SK-N-SH (cell line): ENCODE data around the gene EMP2. TPM values are rescaled to one million over a fixed set of nuclear protein-coding genes. Genes with fewer than 3 reads are reported as not detected.

Experiments used
- CTCF ChIA-PET: fragments of 300-600, 350-600 bp; formaldehyde crosslinking; extraction: SDS; loops from one replicate; lab custom pipeline; 2021; lab: Yijun Ruan, JAX
- POLR2A ChIA-PET: fragments of 350-600 bp; sonication (Branson Sonifier 250); formaldehyde crosslinking; extraction: SDS; loops from one replicate; lab custom pipeline; 2020; ENCODE audit warnings: antibody characterized with exemption, inconsistent platforms; lab: Yijun Ruan, JAX
- DNase-seq: peaks from one replicate; pipeline ENCODE4 v3.0.0; 2012
- H2AFZ ChIP-seq: fragments of 200-600 bp; sonication (generic); 2 replicates; pipeline ENCODE4 v1.8.1; 2016; ENCODE audit warnings: antibody characterized with exemption, mild to moderate bottlenecking, low read depth
- H3F3A ChIP-seq: fragments of 200-600 bp; sonication (generic); replicated peaks from 2 replicates; pipeline ENCODE3; 2016; ENCODE audit warnings: antibody characterized with exemption, mild to moderate bottlenecking; ENCODE audit not compliant: insufficient read depth
- H3K27ac ChIP-seq, 2 experiments: fragments of 200-500 bp in 1 of 2; fragments of 200-600 bp in 1 of 2; sonication (Bioruptor generic) in 1 of 2; sonication (generic), shearing (Covaris generic) in 1 of 2; 2 replicates each; pipeline versions ENCODE4 v1.5.1 to v1.6.1; 2014 to 2016; ENCODE audit warnings: low read depth in 2 of 2, inconsistent platforms in 1 of 2, low read length in 1 of 2, mild to moderate bottlenecking in 1 of 2, mixed read lengths in 1 of 2
- H3K27me3 ChIP-seq: fragments of 200-600 bp; sonication (generic), shearing (Covaris generic); 2 replicates; pipeline ENCODE4 v1.6.1; 2016; ENCODE audit warnings: mixed run types; ENCODE audit not compliant: insufficient read depth
- H3K36me3 ChIP-seq, 2 experiments: fragments of 200-500 bp in 1 of 2; fragments of 200-600 bp in 1 of 2; sonication (Bioruptor generic) in 1 of 2; sonication (generic) in 1 of 2; replicated peaks in 1 of 2; 2 replicates each; pipeline versions ENCODE3 to v1.5.1; 2014 to 2016; ENCODE audit warnings: low read length in 1 of 2, mild to moderate bottlenecking in 1 of 2; ENCODE audit not compliant: insufficient read depth in 2 of 2, control insufficient read depth in 1 of 2
- H3K4me1 ChIP-seq, 2 experiments: fragments of 200-500 bp in 1 of 2; fragments of 200-600 bp in 1 of 2; sonication (Bioruptor generic) in 1 of 2; sonication (generic), shearing (Covaris generic) in 1 of 2; 2 replicates each; pipeline versions ENCODE4 v1.5.1 to v1.6.1; 2014 to 2016; ENCODE audit warnings: low read depth in 1 of 2, low read length in 1 of 2, mixed run types in 1 of 2; ENCODE audit not compliant: insufficient read depth in 2 of 2, control insufficient read depth in 1 of 2
- H3K4me2 ChIP-seq: fragments of 200-600 bp; sonication (generic), shearing (Covaris generic); 2 replicates; pipeline ENCODE4 v1.6.1; 2017; ENCODE audit warnings: mixed run types
- H3K4me3 ChIP-seq, 2 experiments: fragments of 200-500 bp in 1 of 2; fragments of 200-600 bp in 1 of 2; sonication (Bioruptor generic) in 1 of 2; sonication (generic), shearing (Covaris generic) in 1 of 2; 2 replicates each; pipeline versions ENCODE4 v1.5.1 to v1.8.1; 2014 to 2016; ENCODE audit warnings: low read depth in 2 of 2, inconsistent platforms in 1 of 2, low read length in 1 of 2, mild to moderate bottlenecking in 1 of 2, mixed read lengths in 1 of 2, moderate library complexity in 1 of 2
- H3K79me2 ChIP-seq: fragments of 200-600 bp; sonication (generic); 2 replicates; pipeline ENCODE4 v1.8.1; 2017; ENCODE audit warnings: mild to moderate bottlenecking; ENCODE audit not compliant: insufficient read depth
- H3K9ac ChIP-seq: fragments of 200-600 bp; sonication (generic); 2 replicates; pipeline ENCODE4 v1.6.1; 2017; ENCODE audit warnings: mixed run types
- H3K9me2 ChIP-seq: fragments of 200-600 bp; sonication (generic); 2 replicates; pipeline ENCODE4 v1.6.1; 2017; ENCODE audit warnings: mixed run types
- H3K9me3 ChIP-seq: fragments of 200-600 bp; sonication (generic); 2 replicates; pipeline ENCODE4 v1.6.1; 2017; ENCODE audit warnings: mixed run types, mild to moderate bottlenecking, moderate library complexity
- H4K20me1 ChIP-seq: fragments of 200-600 bp; sonication (generic); 2 replicates; pipeline ENCODE4 v1.6.1; 2017; ENCODE audit warnings: mild to moderate bottlenecking, mixed run types; ENCODE audit not compliant: insufficient read depth
- FOXM1 ChIP-seq: IDR thresholded peaks from 2 replicates; pipeline ENCODE4 v1.4.0; 2012; ENCODE audit warnings: low read depth, mild to moderate bottlenecking
- GABPA ChIP-seq: IDR thresholded peaks from 2 replicates; pipeline ENCODE4 v1.4.0; 2012; ENCODE audit warnings: low read depth, mild to moderate bottlenecking
- MEF2A ChIP-seq: IDR thresholded peaks from 2 replicates; pipeline ENCODE4 v1.4.0; 2012; ENCODE audit warnings: low read depth, borderline replicate concordance
- NRF1 ChIP-seq: IDR thresholded peaks from 2 replicates; pipeline ENCODE4 v1.6.1; 2012; ENCODE audit warnings: low read depth, mild to moderate bottlenecking, low read length
- SIN3A ChIP-seq: IDR thresholded peaks from 2 replicates; pipeline ENCODE4 v1.6.1; 2012; ENCODE audit warnings: low read depth, mild to moderate bottlenecking, low read length, moderate library complexity, borderline replicate concordance
- polyA plus RNA-seq, 3 experiments: library from polyadenylated mRNA; depleted of rRNA; stranded (reverse); fragments of >200 nt; gene quantifications; 2 replicates each; pipeline ENCODE4 v1.2.3, GENCODE V29; 2012
- TF ChIP-seq, protein P1 (sequence below): fragments of 200-600 bp; sonication (generic); IDR thresholded peaks from 2 replicates; pipeline ENCODE4 v1.6.1; 2017; ENCODE audit warnings: antibody characterized with exemption, mild to moderate bottlenecking, moderate library complexity
- TF ChIP-seq, protein P2 (sequence below): fragments of 150-350 bp; IDR thresholded peaks from 2 replicates; pipeline ENCODE4 v1.6.1; 2017; ENCODE audit warnings: antibody characterized with exemption, low read length, low read depth, borderline replicate concordance
- TF ChIP-seq, protein P3 (sequence below): IDR thresholded peaks from 2 replicates; pipeline ENCODE4 v1.6.1; 2012; ENCODE audit warnings: mild to moderate bottlenecking, low read depth, low read length, moderate library complexity

EMP2 gene
- polyA plus RNA-seq, 1 of the 3 experiments (the other 2 are of a cell fraction), result 4.3 TPM

DNA sequence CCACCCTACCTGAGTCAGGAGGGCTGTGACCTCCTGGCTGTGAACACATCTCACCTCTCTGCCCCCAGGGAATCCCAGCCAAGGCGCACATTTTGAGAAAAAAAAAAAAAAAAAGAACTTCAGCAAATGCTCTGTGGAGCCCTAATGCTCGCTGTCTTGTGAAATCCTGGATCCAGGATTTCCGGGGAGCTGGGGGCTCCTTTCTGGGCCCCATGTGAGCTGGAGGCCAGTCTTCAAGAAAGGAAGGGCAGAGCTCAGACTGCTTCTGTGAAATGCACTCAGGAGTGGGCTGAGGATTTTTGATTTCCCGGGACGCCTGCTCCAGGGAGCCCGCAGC is 36.0 kb upstream of the EMP2 start (continued):
- TF ChIP-seq SIN3A, result no peak
- TF ChIP-seq, protein P1, sequence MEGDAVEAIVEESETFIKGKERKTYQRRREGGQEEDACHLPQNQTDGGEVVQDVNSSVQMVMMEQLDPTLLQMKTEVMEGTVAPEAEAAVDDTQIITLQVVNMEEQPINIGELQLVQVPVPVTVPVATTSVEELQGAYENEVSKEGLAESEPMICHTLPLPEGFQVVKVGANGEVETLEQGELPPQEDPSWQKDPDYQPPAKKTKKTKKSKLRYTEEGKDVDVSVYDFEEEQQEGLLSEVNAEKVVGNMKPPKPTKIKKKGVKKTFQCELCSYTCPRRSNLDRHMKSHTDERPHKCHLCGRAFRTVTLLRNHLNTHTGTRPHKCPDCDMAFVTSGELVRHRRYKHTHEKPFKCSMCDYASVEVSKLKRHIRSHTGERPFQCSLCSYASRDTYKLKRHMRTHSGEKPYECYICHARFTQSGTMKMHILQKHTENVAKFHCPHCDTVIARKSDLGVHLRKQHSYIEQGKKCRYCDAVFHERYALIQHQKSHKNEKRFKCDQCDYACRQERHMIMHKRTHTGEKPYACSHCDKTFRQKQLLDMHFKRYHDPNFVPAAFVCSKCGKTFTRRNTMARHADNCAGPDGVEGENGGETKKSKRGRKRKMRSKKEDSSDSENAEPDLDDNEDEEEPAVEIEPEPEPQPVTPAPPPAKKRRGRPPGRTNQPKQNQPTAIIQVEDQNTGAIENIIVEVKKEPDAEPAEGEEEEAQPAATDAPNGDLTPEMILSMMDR, result no peak
- TF ChIP-seq, protein P2, sequence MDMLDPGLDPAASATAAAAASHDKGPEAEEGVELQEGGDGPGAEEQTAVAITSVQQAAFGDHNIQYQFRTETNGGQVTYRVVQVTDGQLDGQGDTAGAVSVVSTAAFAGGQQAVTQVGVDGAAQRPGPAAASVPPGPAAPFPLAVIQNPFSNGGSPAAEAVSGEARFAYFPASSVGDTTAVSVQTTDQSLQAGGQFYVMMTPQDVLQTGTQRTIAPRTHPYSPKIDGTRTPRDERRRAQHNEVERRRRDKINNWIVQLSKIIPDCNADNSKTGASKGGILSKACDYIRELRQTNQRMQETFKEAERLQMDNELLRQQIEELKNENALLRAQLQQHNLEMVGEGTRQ, result no peak

DNA sequence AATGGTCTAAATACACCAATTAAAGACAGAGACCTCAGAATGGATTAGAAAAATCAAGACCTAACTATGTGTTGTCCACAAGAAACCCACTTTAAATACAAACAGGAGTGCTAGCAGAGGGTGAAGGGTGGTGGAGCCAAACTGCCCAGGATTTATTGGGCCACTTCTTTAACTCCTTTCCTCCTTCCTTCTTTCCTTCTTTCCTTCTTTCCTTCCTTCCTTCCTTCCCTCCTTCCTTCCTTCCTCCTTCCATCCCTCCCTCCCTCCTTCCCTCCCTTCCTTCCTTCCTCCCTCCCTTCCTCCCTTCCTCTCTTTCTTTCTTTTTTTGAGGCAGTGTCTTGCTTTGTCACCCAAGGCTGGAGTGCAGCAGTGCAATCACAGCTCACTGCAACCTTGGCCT is 34.3 kb upstream of the EMP2 start:
- CTCF ChIA-PET, result interaction anchor here (0.5 kb wide), 1 partner anchor 388 kb away, joined by 3 read pairs; no protein-coding TSS in a partner anchor

More for the DNA sequence above, 34.3 kb upstream of the EMP2 start:
- Histone ChIP-seq H3K4me3 (no peak overlapping the region), H3K27me3 (no peaks in the 10 kb centered on the region), H3K27ac (no peak overlapping the region), H3K9me3 (no peaks in the 10 kb centered on the region), H4K20me1 (no peaks in the 10 kb centered on the region), H3K4me2 (no peak overlapping the region), H3K4me1 (peaks cover 8 to 38% of the 10 kb centered on the region in 2 experiments; a peak in 2 of 4 replicates), H3K9ac (no peak overlapping the region), H3F3A (peaks cover 5% of the 10 kb centered on the region), H3K9me2 (no peaks in the 10 kb centered on the region), H3K36me3 (no peaks in the 10 kb centered on the region), H2AFZ (no peak overlapping the region), H3K79me2 (no peaks in the 10 kb centered on the region)
- no peak for TF ChIP-seq NRF1
- TF ChIP-seq GABPA, result no peak
- TF ChIP-seq, protein P3, sequence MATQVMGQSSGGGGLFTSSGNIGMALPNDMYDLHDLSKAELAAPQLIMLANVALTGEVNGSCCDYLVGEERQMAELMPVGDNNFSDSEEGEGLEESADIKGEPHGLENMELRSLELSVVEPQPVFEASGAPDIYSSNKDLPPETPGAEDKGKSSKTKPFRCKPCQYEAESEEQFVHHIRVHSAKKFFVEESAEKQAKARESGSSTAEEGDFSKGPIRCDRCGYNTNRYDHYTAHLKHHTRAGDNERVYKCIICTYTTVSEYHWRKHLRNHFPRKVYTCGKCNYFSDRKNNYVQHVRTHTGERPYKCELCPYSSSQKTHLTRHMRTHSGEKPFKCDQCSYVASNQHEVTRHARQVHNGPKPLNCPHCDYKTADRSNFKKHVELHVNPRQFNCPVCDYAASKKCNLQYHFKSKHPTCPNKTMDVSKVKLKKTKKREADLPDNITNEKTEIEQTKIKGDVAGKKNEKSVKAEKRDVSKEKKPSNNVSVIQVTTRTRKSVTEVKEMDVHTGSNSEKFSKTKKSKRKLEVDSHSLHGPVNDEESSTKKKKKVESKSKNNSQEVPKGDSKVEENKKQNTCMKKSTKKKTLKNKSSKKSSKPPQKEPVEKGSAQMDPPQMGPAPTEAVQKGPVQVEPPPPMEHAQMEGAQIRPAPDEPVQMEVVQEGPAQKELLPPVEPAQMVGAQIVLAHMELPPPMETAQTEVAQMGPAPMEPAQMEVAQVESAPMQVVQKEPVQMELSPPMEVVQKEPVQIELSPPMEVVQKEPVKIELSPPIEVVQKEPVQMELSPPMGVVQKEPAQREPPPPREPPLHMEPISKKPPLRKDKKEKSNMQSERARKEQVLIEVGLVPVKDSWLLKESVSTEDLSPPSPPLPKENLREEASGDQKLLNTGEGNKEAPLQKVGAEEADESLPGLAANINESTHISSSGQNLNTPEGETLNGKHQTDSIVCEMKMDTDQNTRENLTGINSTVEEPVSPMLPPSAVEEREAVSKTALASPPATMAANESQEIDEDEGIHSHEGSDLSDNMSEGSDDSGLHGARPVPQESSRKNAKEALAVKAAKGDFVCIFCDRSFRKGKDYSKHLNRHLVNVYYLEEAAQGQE, result no peak
- TF ChIP-seq FOXM1, result no peak
- no peak for TF ChIP-seq MEF2A
- DNase-seq, result no peak
- POLR2A ChIA-PET, result no interaction called here
